GM19351 (cell line): Measurements from ENCODE around the gene HK1.
"Not testable (repeated sequence)": the region's sequence is repeated elsewhere in the genome, so short reads cannot be mapped to it uniquely, and the experiment has no call there.

Experiments
- ATAC-seq: cut with Tn5 transposase; IDR thresholded peaks from one replicate; pipeline ENCODE4 v1.9.1; 2021; ENCODE audit warnings: mild to moderate bottlenecking, moderate library complexity; ENCODE audit not compliant: unreplicated experiment

The HK1 gene

DNA sequence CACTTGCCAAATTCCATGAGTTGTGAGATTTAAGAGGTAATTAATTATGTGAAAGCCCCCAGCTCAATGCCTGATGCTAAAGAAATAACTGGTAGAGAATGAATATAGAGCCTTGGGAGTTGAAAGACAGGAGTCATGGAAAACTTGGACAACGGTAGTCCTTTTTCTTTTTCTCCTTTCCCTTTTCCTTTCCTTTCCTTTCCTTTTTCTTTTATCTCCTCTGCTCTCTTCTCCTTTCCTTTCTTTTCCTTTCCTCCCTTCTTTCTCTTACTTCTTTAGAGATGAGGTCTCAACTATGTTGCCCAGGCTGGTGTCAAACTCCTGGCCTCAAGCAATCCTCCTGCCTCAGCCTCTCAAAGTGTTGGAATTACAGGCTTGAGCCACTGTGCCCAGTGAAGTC is 165.1 kb downstream of the HK1 start:
- no peak for ATAC-seq

DNA sequence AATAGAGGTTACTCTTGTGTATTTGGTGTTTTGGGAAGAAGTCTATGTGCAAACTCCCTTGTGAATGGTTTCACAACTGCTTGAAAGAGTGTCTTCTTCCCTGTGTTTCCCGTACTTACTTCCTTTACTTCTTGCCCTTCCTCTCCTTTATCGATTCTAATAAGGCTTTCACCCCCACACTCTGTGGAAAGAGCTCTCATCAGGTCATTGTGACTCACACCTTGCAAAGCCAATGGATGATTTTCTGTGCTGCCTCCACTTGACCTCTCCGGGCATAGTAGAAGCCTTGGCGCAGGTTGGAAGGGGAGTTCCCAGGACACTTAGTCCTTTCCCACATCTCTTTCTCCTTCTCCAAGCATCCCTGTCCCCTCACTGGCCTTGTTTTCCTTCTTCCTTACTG is 166.7 kb downstream of the HK1 start:
- no peak for ATAC-seq

DNA sequence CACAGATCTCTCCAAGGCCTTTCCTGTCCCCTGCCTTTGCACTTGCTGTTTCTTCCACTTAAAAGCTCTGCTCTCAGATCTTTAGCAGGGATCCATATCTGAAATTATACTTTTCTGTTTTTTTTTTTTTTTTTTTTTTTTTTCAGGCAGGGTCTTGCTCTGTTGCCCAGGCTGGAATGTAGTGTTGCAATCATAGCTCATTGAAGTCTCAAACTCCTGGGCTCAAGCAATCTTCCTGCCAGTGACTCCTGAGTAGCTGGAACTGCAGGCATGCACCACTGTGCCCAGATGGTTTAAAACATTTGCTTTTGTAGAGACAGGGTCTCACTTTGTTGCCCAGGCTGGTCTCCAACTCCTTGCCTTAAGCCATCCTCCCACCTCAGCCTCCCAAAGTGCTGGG is 167.9 kb downstream of the HK1 start:
- ATAC-seq: no peak

DNA sequence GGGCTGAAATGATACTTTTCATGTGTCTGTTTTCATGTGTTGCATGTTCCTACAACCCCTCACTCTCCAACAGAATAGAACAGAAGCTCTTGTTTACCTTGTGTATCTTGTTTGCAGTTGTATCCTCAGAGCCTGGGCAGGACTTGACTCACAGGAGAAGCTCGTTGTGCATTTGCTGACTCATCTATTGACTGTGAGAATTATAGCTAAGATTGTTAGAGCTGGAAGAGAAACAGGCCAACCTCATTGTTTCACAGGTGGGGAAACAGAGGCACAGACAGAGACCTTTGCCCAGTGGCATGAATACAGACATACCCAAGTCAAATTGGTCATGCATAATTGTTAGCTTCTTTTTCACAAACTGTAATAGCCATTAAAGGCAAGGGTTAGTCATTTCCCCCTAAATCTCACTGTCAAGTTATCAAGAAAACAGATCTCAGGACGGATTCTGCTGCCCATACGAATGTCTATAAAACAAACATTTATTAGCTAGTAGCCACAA is 168.4 kb downstream of the HK1 start:
- no peak for ATAC-seq

DNA sequence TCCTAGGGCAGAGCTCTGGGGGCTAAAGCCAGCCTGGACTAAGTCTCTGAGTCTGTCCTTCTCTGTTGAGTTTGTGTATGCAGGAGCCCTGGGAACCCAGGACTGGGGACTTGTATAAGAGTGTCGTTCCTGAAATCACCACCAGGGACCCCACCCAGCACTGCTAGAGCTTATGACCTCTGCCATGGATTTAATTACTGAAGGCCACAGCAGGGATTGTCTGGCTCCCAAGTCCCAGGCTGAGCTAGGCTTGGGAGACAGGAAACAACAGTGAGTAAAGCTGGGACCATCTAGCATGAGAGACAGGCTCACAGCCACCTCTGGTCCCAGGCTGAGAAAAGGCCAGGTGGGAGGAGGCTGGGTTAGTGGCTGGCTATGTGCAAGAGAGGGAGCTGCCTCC is 171.5 kb downstream of the HK1 start:
- peak; percentile 67 for ATAC-seq

DNA sequence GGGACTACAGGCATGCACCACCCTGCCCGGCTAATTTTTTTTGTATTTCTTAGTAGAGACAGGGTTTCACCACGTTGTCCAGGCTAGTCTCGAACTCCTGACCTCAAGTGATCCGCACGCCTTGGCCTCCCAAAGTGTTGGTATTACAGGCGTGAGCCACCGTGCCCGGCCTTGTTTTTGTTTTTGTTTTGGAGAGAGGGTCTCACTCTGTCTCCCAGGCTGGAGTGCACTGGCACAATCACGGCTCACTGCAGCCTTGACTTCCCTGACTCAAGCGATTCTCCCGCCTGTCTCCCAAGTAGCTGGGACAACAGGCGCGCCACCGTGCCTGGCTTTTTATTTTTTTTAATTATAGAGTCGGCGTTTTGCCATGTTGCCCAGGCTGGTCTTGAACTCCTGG is 172.1 kb downstream of the HK1 start:
- ATAC-seq: not testable (repeated sequence)

DNA sequence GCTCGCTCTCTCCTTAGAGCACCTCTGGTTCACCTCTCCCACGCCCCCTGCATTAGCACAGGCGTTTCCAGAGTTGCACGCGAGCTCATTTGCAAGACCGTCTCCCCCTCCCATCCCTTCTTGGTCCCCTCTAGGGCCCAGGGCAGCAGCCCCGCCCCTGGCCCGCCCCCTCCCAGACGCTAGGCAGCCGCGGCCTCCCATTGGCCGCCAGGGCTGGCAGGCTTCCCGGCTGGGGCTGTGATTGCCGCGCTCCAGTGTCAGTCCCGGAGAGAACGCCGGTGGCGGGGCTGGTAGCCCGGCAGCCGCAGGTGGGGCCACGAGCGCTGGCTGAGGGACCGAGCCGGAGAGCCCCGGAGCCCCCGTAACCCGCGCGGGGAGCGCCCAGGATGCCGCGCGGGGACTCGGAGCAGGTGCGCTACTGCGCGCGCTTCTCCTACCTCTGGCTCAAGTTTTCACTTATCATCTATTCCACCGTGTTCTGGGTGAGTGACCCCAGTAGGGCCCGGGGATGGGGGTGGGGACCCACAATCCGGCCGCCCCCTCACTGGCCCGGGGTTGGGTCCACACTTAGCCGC is 173.0 kb downstream of the HK1 start, which contains the start of gene TSPAN15:
TSS of gene TSPAN15 (plus strand) at position 257 of the 575 bp plus-strand sequence. CDS start at position 387, 130 bp downstream.
- ATAC-seq: peak; percentile 87
